HG03439 (cell line): ENCODE results near the gene SHROOM3.

Experiments
- ATAC-seq: cut with Tn5 transposase; IDR thresholded peaks from one replicate; pipeline ENCODE4 v1.9.1; 2021; ENCODE audit warnings: mild to moderate bottlenecking, moderate library complexity; ENCODE audit not compliant: unreplicated experiment

SHROOM3 gene

DNA sequence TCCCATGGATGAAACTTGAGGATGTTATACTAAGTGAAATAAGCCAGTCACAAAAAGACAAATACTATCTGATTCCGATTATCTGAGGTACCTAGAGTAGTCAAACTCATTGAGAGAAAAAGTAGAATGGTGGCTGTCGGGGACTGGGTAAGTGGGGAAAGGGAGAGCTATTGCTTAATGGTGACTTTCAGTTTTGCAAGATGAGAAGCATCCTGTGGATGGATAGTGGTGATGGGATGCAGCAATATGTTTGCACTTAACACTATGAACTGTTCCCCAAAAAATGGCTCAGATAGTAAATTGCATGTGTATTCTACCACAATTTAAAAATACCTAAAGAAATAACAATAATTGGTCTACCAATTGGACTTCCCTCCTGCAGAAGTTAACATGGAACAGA, 181.5 kb downstream of the SHROOM3 start:
- ATAC-seq: no peak

DNA sequence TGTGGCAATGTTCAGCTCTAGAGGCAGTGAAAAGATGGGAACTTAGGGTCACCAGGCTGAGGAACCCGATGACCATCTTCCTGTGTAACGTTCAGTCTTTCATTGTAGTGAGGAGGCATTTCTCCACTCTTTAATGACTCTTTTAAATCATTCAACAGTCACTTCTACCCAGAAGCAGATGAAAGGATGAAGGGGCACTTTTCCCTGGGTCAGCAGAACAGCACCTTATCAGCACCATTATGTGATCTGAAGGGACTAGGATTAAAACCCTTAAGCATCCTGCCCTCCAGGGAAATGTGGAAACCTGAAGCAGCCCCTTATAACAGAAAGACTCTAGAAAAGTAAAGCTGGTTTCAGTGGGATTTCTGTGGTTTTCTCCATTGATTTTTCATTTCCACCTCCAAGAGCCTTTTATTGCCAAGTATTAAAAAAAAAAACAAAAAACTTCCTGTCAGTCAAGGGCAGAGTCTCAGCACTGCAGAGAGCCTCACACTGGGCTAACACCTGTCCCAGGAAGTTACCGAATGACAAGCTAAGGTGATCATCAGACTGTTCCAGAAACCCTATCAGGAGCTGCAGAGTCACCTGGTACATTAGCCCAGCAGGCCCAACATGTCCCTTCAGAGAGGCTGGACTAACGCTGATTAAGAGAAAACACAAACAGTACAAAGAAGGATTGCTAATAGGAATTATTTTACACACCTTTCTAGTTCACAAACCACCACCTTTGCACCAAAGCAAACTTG, 185.9 kb downstream of the SHROOM3 start:
- ATAC-seq: no peak

DNA sequence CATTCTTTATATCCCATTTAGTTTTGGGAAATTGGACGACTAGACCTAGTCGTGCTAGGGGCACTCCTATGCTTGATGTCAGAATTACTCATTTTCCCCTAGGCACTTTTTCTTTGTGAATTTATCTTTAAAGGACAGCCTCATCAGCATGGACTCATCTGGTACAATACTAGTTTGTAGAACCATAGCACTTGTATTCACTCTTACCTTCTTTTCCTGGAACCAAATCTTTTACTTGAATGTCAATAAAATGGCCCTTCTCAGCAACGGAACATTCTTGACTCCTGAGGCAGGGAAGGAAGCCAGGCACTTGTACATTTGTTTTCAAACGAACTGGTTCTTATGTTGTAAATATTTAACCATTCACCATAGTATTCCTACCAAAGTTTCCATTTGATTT, 187.1 kb downstream of the SHROOM3 start:
- ATAC-seq: no peak

DNA sequence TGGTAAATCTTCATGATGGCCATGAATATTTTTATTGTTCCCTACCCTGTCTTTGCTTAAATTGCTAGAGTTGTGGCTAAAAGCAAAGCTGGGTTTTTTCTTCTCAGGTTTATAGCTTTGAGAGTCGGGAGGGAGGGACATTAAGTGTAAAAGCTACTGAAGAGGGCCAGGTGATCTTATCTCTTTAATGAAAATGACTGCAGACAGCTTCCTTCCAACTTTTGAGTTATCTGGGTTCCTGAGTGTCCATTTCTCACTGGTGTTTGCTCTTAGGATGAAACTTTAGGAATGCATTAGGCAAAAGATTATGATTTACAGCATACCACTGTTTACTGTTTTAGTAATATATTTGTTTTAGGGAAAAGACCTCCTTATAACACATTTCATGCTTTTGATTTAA, 187.7 kb downstream of the SHROOM3 start:
- ATAC-seq: no peak

DNA sequence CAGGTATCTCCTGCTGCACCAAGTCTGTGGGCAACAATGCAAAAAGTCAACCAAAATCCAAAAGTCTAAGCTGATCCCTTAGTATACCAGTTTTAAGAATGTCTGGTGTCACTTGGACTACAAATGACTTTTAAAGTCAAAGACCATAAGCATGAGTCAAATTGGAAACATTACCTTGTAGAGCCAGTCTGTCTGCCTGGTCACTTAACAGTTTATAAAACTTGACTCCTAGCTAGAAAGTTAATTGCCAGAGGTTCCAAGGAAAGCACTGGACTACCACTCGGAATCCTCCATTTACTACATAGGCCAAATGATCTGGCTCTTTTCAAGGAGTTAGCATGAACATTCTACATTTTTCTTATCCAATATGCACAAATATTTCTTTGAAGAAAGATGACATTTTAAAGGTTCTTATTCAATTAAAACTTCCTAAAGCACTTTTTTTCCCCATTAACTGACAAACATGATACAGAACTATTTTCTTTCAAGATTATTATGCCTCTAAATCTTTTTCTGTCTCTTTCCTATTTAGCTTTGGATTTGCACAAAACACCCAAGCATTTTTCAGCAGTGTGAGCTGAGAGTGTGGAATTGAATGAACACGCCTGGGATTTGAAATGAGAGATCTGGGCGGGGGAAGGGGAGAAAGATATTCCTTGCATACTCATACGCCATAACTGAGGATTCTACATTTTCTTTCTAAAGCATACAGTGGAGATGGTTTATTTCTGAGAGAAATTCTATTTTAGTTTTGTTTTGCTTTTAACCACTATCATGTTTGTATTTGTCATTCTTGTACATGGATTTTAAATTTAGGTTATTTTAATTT, 188.4 kb downstream of the SHROOM3 start:
- no peak for ATAC-seq

DNA sequence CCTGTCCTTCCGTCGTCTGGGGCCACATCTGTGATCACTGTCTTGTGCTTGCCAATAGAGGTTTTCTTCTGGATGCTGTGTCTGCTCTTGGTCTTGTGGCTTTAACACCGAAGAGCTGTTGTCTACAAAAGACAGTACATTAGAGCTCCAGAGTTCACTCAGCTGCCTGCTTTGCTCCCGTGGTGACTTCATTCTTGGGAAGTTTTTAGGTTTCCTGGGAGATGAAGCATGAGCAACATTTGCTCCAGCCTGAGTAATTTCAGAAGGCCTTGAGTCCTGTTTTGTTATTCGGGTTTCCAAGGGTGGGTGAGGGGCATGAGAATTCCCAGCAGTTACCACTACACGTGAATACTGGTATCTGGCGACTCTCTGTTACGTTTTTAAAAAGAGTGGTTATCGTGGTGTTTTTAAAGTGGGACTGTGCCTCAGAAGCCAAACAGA, 189.2 kb downstream of the SHROOM3 start:
- ATAC-seq: no peak

DNA sequence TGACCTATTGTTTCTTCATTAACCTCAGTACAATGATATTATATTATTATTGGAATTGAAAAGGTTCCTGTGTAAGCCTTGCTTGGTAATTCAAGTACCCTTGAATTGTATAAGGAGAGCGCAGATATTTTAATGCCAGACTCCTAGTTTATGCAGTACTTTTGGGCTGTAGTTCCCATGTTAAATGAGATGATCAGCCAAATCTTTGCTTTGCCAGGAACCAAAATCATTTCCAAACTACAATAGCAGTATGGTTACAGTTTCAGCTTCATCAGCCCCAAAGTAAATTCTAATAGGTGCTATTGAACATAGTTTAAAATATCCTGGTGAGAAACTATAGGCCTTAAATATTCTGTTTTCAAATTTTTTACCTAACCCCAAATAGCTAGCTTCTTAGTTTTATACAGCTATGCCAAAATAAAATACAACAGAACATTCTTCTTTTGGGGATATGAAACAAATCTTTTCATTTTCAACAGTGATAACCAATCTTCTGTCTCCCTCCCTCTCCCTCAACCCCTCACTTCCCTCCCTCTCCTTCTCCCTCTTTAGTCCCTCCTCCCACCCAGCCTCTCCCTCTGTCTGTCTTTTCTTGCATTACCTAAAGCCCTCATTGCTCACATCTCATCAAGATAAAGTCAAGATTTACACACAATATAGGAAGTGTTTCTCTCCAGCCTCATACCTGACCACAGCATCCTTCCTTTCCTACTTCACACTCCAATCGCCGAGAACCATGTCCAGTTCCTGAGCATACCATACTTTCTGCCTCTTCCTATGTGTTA, 190.1 kb downstream of the SHROOM3 start:
- ATAC-seq: no peak

DNA sequence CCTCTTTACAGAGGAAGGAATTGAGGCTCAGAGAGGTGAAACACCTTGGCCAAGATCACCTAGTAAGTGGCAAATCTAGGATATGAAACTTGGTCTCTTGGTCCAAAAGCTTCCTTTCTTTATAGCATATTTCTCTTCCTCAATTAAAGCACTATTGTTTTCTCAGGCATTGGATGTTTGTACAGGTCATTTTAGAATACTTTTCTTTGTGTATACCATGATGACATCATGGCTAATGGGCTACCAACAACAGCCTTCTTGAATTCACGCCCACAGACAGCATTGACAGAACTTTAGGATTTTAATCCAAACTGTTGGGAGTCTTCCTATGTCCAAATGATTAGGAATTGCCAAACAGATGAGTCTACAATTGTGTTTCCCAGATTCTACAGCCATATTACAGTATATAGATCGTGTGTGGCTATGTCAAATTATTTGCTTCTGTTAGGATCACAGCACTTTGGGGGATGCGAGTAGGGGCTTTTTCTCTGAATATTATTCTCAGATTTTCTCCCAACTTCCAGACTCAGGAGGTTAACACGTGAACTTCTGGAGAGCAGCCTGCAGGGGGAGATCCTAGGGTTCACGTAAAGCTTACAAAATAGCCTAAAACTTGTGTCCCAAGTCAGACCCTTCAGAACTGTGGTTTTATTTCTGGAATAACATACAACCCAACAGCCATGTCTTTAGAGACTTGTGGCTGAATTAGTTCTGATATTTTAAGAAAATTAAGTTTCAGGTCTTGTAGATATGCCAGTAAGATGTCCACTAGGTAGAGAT, 191.8 kb downstream of the SHROOM3 start:
- ATAC-seq: no peak

DNA sequence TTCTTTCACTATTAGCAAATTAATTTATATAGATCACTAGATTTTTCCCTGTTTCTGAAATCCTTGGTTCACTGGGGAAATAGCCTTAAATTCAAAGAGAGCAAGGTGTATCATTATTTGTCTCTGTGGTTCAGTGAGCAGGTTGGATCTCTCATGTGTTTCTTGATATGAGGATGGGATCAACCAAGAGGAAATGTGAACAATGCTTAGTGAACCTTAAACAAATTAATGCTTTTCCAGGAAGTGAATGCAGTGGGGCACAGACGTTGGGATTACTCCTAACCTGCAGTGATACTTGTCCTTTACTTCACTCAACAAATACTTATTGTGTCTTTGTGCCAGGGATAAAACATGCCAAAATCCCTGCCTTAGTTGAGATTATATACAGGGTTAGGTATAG, 193.2 kb downstream of the SHROOM3 start:
- no peak for ATAC-seq

DNA sequence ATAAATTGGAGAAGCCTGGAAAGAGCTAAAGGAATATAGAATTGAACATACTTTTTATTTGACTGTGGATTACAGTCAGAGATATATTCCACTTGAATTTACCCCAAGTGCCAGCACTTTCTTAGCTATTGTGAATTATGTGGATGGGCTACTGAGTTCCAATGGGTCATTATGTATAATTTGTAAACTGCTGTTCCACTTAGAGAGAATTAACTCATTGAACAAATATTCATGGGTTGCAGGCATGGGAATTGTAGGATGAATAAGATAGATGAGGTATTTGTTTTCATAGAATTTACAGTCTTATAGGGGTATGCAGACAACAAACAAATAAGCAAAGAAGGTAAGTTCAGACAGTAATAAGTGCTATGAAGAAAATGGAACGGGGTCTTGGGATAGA, 195.7 kb downstream of the SHROOM3 start:
- ATAC-seq: no peak

DNA sequence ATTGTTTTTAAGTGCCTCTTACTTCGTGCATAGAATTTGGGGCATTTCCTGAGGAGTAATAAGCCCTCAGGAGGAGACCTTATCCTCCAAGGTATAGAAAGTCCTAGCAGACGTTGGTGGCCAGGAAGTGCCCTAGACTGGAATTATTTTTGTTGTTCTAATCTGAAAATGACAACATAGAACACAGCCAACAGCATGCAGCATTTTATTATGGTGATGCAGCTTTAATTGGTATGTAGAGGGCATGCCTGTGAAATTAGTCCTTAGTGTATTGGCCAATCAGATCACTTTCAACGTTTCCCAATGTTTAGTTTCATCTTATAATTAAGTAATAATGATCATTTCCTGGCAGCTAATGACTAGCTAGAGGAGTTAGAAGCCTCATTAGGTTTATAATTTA, 199.2 kb downstream of the SHROOM3 start:
- no peak for ATAC-seq

DNA sequence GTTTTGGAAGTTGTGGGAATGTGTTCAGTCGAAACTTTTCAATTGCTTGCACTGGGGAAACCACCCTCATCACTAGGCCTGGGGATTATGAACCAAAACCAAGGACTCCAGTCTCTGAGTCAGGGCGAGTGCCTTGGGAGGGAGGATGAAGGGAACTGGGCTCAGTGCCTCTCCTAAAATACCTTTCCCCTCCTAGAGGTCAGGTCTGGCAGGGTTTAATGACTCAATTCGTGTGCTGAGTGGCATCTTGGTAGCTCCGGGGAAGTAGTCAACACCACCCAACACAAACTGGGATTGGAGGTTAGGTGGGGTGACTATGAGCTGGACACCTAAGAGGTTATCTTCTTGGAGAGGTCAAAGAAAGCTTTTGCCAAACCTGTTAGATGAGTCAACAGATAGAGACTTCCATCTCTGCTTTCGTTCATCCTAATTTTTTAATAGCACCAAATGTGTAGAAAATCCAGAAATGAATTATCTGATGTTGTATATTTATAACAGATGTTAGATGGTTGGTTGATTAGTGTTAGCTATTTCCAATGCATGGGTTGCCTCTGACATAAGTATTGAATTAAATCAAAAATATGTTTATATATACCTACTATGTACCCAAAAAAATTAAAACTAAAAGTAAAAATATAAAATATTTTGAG, 202.8 kb downstream of the SHROOM3 start:
- ATAC-seq: no peak

DNA sequence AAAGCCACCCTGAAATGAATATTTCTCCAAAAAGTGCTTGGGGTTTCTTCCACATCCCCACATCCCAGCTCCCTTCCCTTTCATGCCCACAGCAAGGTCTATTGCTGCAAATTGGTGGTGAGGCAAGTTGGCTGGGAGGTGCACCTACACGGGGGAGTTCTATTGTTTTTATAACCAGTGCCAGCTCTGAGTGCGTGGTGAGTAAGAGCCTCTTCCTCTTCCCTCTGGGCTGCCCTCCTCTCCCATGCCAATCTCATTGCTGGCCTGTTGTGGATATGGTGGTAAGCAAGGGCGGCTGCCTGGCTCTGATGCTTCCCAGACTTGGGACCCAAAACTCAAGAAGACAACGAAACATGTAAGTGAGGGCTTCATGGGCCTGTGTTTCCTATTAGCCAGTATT, 204.3 kb downstream of the SHROOM3 start:
- no peak for ATAC-seq

DNA sequence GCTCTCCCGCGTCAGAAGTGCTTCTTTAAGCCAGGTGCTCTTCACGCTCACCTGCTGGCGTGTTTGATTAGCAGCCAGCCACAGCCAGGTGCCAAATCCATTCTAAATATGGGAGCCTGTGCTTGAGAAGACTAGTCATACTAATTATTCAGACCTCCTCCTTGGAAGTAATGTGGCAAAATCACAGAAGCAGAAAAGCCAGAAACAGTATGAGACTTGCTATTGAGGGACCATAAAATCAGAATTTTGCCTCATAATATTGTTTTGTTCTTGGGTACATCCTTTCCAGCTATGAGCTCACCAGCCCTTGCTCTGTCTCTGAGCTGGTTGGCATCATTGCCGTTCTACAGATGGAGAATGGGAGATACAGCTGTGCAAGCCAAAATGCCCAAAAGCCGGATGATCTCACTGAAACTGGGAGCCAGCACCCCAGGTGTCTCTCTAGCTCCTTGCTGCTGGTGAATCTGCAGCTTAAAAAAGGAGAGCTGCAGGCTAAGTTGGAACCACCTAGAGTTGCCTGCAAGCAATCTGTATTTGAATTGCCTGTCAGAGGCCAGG, 205.4 kb downstream of the SHROOM3 start:
- no peak for ATAC-seq

DNA sequence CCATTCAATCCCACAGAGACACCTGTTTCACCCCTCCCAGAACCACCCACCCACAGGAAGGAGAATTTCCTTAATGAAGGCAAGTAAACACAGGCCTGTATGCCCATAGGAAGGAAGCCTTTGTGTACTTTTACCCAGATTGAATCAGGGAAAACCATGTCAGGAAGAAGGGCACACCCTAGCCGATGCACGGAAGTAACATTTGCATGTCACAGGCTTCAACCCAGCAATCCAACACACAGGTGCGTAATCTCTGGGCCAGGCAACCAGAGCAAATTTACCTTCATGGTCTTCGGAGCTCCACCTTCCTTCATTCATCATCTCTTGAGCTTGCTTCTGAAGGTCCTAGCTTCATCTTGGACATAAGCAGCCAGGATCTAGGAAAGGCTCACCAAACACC, 206.3 kb downstream of the SHROOM3 start:
- ATAC-seq: no peak

DNA sequence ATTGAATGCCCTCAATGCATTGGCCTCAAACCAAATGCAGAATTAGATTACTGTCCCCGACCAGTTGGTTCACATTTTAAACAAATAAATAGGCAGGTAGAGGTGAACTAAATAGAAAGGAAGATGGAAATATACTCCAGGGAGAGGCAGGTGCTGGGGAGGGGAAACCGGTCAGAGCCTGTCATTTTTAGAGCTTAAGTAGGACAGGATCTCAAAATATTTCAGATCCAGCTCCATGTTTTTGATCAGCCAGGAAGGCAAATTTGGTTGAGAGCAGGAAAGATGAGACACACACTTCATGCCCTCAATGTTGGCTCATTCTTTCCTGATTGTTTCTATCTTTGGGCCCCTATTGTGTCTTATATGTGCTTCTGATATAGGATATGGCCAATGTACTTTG, 206.7 kb downstream of the SHROOM3 start:
- no peak for ATAC-seq

DNA sequence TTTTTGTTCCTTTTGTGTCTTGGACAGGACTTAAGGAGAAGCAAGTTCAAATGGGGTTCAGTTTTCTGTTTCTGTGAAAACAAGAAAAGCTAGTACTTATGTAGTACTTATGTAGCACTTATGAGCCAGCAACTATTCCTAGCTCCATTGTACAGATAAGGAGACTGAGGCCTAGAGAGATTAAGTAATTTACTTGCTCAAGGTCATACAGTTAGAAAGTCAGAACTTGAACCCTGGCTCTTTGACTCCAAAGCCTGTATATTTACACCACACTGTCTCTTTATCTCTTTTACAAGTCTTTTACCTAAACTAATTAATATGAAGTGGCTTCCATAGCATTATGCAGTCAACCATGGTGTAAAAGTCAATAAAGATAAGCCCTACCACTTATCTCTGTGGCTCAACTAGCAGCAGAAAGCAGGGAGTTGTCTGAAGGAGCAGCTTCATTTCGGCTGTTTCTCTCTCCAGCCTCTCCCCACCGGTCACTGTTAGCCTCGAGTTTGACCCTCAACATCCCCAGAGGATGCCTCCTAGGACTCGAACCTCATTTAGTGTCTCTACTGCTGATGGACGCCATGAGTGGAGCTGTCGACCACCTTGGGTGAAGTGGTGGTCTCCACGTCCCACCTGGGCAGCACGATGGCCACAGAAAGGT, 209.9 kb downstream of the SHROOM3 start:
- no peak for ATAC-seq

DNA sequence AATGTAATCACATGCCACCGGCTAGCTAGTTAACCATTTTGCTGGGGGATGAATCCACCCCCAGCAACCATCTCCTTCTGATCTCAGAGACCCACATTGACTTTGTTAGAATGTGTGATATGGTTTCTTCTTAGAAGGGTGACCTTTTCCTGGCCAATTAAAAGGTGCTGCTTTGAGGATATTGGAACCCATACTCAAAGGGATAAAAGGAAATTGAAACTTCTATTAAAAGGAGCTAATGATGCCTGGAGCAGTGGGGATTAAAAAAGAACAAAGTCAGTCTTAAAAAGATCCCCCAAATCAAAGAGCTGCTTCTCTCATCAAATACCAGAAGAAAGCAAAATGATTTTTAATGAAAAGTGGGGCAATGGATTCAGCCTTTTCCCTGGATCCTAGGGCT, 214.1 kb downstream of the SHROOM3 start:
- ATAC-seq: no peak

DNA sequence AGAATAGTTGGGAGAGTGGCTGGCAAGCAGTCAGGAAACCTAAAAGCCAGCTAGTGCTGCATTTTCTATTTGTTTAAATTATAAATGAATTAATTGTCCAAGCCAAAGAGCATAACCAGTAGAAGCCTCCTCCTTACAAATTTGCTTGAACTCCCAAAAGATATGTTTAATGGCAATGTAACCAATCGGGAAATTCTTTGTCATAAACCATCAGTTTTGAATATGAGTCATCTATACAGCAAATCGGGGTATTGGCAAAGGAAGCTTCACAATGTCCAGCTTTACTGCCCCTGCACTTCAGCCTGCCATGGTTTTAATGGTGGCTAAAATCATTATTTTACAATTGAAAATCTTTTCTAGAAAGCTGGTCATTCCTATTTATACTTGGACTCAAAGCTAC, 216.6 kb downstream of the SHROOM3 start:
- no peak for ATAC-seq
